ENCODE results near the gene DHPS. TPM values are rescaled to one million over a fixed set of nuclear protein-coding genes. Genes with fewer than 3 reads are reported as not detected.

Gene DHPS
- total RNA-seq, 1 donor from 2014 or later: 78.3 TPM

GRCh38 chr19:12667731-12668302 lies 13.9 kb downstream of the DHPS start:
- no peak overlapping the region for H3K27ac Mint-ChIP-seq
- Histone ChIP-seq H3K36me3 (no peaks in the 10 kb centered on the region), H3K9ac (no peak overlapping the region)

GRCh38 chr19:12666265-12667048 lies 15.2 kb downstream of the DHPS start, which contains the start of the genes MAN2B1 and WDR83:
Gene MAN2B1, minus strand, starts transcription at chr19:12666742. Its CDS starts 41 bp downstream, at chr19:12666701.
Gene WDR83, plus strand, starts transcription at chr19:12666807. Its CDS starts 2,984 bp downstream, at chr19:12669791.
- Histone ChIP-seq H3K4me2 (peak within 1 kb of the TSS; percentile 87), H3K27ac (no peak within 1 kb of the TSS), H3K9me3 (ENCODE audit: low read depth) (no peaks in the 10 kb centered on the region), H3K4me3 (peak within 1 kb of the TSS; percentile 87), H3K79me2 (ENCODE audit: low read depth) (peaks cover 43% of the 10 kb centered on the region), H4K20me1 (ENCODE audit: low read depth) (no peaks in the 10 kb centered on the region), H3K27me3 (no peaks in the 10 kb centered on the region), H3K4me1 (peaks cover 7% of the 10 kb centered on the region), H3K9ac (peak within 1 kb of the TSS; percentile 75), H2AFZ (replicated peaks) (peak within 1 kb of the TSS; percentile 11), H3F3A (ENCODE audit: low read depth) (peaks cover 25% of the 10 kb centered on the region), H3K36me3 (no peaks in the 10 kb centered on the region)
- Mint-ChIP-seq H3K9me3 (no peaks in the 10 kb centered on the region), H3K36me3 (peaks cover 5% of the 10 kb centered on the region), H3K4me3 (peak within 1 kb of the TSS; percentile 97), H3K27ac (peak within 1 kb of the TSS; percentile 66), H3K27me3 (ENCODE audit: insufficient read depth, low read depth) (peaks cover 9% of the 10 kb centered on the region), H3K4me1 (peaks cover 30% of the 10 kb centered on the region)
- peak; percentile 94 for DNase-seq (ENCODE audit: low spot score)
- TF ChIP-seq EZH2 (IDR thresholded peaks at IDR 0.05) (no peak), EZH2phosphoT487 (IDR thresholded peaks at IDR 0.05) (no peak), CTCF (IDR thresholded peaks at IDR 0.05) (no peak)

More at GRCh38 chr19:12667731-12668302, 13.9 kb downstream of the DHPS start:
- H3K9me3 ChIP-seq (ENCODE audit: low read depth): no peaks in the 10 kb centered on the region
- Mint-ChIP-seq H3K4me3 (peak overlapping the region; percentile 97), H3K4me1 (peaks cover 35% of the 10 kb centered on the region), H3K36me3 (peaks cover 9% of the 10 kb centered on the region), H3K27me3 (ENCODE audit: insufficient read depth, low read depth) (peaks cover 9% of the 10 kb centered on the region), H3K9me3 (no peaks in the 10 kb centered on the region)
- peak overlapping the region; percentile 87 for H3K4me3 ChIP-seq
- peak overlapping the region; percentile 92 for H3K4me2 ChIP-seq
- no peak overlapping the region for H2AFZ ChIP-seq (replicated peaks)
- H3K4me1 ChIP-seq: peaks cover 7% of the 10 kb centered on the region
- H3F3A ChIP-seq (ENCODE audit: low read depth): peaks cover 34% of the 10 kb centered on the region
- no peak for DNase-seq (ENCODE audit: low spot score)
- H3K27ac ChIP-seq: no peak overlapping the region
- no peak for TF ChIP-seq EZH2phosphoT487 (IDR thresholded peaks at IDR 0.05)
- TF ChIP-seq CTCF (IDR thresholded peaks at IDR 0.05): no peak
- TF ChIP-seq EZH2 (IDR thresholded peaks at IDR 0.05): no peak
- no peaks in the 10 kb centered on the region for H4K20me1 ChIP-seq (ENCODE audit: low read depth)
- H3K79me2 ChIP-seq (ENCODE audit: low read depth): peaks cover 43% of the 10 kb centered on the region
- no peaks in the 10 kb centered on the region for H3K27me3 ChIP-seq

- Mint-ChIP-seq H3K27me3 (ENCODE audit: insufficient read depth, low read depth) (peaks cover 9% of the 10 kb centered on the region), H3K4me1 (peaks cover 30% of the 10 kb centered on the region), H3K27ac (no peak overlapping the region), H3K36me3 (peaks cover 5% of the 10 kb centered on the region), H3K9me3 (no peaks in the 10 kb centered on the region), H3K4me3 (peak overlapping the region; percentile 97)
- H3F3A ChIP-seq (ENCODE audit: low read depth): peaks cover 20% of the 10 kb centered on the region
- H3K27ac ChIP-seq: no peak overlapping the region
- H3K9me3 ChIP-seq (ENCODE audit: low read depth): no peaks in the 10 kb centered on the region
- H3K4me1 ChIP-seq: peaks cover 7% of the 10 kb centered on the region
- no peaks in the 10 kb centered on the region for H3K27me3 ChIP-seq
- H2AFZ ChIP-seq (replicated peaks): peak overlapping the region; percentile 11
- peak overlapping the region; percentile 87 for H3K4me3 ChIP-seq
- H4K20me1 ChIP-seq (ENCODE audit: low read depth): no peaks in the 10 kb centered on the region
- H3K36me3 ChIP-seq: no peaks in the 10 kb centered on the region
- no peak for TF ChIP-seq CTCF (IDR thresholded peaks at IDR 0.05)
- TF ChIP-seq EZH2phosphoT487 (IDR thresholded peaks at IDR 0.05): no peak
- TF ChIP-seq EZH2 (IDR thresholded peaks at IDR 0.05): no peak
- peaks cover 41% of the 10 kb centered on the region for H3K79me2 ChIP-seq (ENCODE audit: low read depth)
- H3K9ac ChIP-seq: peak overlapping the region; percentile 75
- H3K4me2 ChIP-seq: peak overlapping the region; percentile 87
- DNase-seq (ENCODE audit: low spot score): no peak
These were observed 15.9 kb downstream of the DHPS start for GRCh38 chr19:12665671-12666264.
